K562 (cell line): ENCODE measurements around the gene PLSCR5. TPM values are rescaled to one million over a fixed set of nuclear protein-coding genes. Genes with fewer than 3 reads are reported as not detected.

Source experiments
- BRD4 ChIP-seq: fragments of 200-600 bp; sonication (generic); IDR thresholded peaks from 2 replicates; pipeline ENCODE4 v1.6.1; 2017; ENCODE audit warnings: inconsistent platforms
- RAD21 ChIP-seq, 2 experiments: fragments of 250-450 bp in 1 of 2; fragments of 450-650 bp in 1 of 2; sonication (Bioruptor Pico) in 1 of 2; formaldehyde crosslinking in 1 of 2; IDR thresholded peaks in 1 of 2; conservative IDR thresholded peaks in 1 of 2; 2 replicates each; pipeline versions ENCODE4 v1.4.0 to v1.8.0; 2020 to 2022; ENCODE audit warnings: mild to moderate bottlenecking in 2 of 2, moderate library complexity in 1 of 2
- REST ChIP-seq, 2 experiments: fragments of 450-650 bp; formaldehyde crosslinking in 1 of 2; IDR thresholded peaks; 2 replicates each; pipeline versions ENCODE4 v1.4.0 to v1.6.1; 2014 to 2020; ENCODE audit warnings: mild to moderate bottlenecking in 2 of 2, borderline replicate concordance in 1 of 2, low read depth in 1 of 2
- SIX5 ChIP-seq, 2 experiments: IDR thresholded peaks; 2 replicates each; pipeline ENCODE4 v1.6.1; 2011; ENCODE audit warnings: low read length in 2 of 2, borderline replicate concordance in 1 of 2, low read depth in 1 of 2, mild to moderate bottlenecking in 1 of 2, moderate library complexity in 1 of 2; ENCODE audit not compliant: insufficient read depth in 1 of 2
- SNRNP70 ChIP-seq: fragments of 200-400 bp; formaldehyde crosslinking; optimal IDR thresholded peaks from 2 replicates; pipeline ENCODE3; 2017; ENCODE audit warnings: low read depth, low read length
- ZNF143 ChIP-seq: sonication (generic); formaldehyde crosslinking; IDR thresholded peaks from 2 replicates; pipeline ENCODE4 v1.9.0; 2022; ENCODE audit warnings: mild to moderate bottlenecking, missing genetic modification reagents
- ZNF277 ChIP-seq: fragments of 250-450 bp; sonication (Bioruptor Pico); IDR thresholded peaks from 2 replicates; pipeline ENCODE4 v1.8.0; 2022; ENCODE audit warnings: inconsistent platforms, mild to moderate bottlenecking, moderate library complexity, borderline replicate concordance
- polyA plus RNA-seq, 8 experiments: library from polyadenylated mRNA; depleted of rRNA in 4 of 8; stranded (reverse) in 5 of 8; unstranded in 3 of 8; fragments of >200 nt; fragmentation: Nextera tagmentation in 2 of 8; fragmentation: Illumina TruSeq in 1 of 8; extraction: Ambion mirVana in 2 of 8; extraction: Trizol in 1 of 8; gene quantifications; 2 replicates each; pipeline versions ENCODE4 v1.2.1 to v1.2.3, GENCODE V29; 2011 to 2014; ENCODE audit warnings: inconsistent platforms in 1 of 8, missing spikeins in 1 of 8
- total RNA-seq, 7 experiments: library from RNA; depleted of rRNA in 6 of 7; stranded (reverse); fragments of >200 nt in 6 of 7; fragmentation: Illumina TruSeq in 2 of 7; extraction: Trizol in 2 of 7; gene quantifications; 2 replicates each; pipeline versions ENCODE4 v1.2.1 to v1.2.3, GENCODE V29; 2011 to 2021; ENCODE audit warnings: low replicate concordance in 1 of 7
- TF ChIP-seq, protein P1 (sequence below): fragments of 250-450 bp; sonication (Bioruptor Pico); IDR thresholded peaks from 2 replicates; pipeline ENCODE4 v1.9.0; 2021; ENCODE audit warnings: mild to moderate bottlenecking

The PLSCR5 gene
- total and polyA plus RNA-seq, 9 of the 15 experiments (the other 6 are each of a cell fraction or from before 2014, with no cell fraction given), result not detected

DNA sequence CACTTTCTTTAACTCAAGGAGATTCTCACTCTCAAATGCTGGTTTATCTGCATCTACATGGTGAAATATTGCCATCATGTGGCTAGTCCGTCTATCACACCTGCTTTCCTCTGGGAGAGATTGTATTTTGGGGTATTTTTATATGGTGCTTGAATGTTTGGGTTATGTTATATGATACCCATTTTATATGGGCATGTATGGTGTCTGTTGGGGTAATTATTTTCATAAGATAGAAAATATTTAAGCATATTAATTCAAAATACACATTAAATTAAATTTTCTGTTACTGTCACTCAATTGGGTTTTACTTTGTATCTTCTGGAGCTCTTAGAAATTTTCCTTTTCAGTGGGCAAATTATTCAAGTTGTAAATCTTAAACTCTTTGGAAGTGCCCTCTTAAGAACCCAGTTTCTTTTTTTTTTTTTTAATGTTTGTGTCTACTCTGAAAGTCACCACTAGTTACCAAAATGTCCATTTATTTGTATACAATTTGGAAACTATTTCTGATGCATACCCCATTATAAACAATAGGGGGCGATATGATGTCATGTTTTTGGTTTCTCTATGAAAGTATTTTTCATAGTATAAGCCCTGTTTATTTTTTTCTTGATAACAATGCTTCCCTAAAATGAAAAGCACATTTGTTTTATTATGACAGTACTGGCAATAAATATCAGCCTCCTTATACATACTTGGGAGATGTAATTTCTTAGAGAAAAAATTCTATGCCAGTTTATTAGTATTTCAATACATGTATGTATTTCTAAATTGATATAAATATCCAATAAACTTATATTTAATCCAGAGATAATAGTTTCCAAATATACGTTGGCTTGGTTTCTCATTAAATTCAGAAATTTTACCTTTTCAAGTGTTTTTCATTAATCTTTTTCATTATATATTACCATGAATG, 36.1 kb upstream of the PLSCR5 start (continued):
- no peak for TF ChIP-seq SIX5 (IDR thresholded peaks at IDR 0.05; ENCODE audit: borderline replicate concordance in 1 of 2, insufficient read depth in 1 of 2, low read depth in 1 of 2, low read length in 2 of 2)
- TF ChIP-seq BRD4, result no peak
- no peak for TF ChIP-seq SNRNP70
- no peak for TF ChIP-seq ZNF143 (CRISPR knock-in tag)
- peak; percentile 37 to 71 for TF ChIP-seq RAD21 (CRISPR knock-in tag; conservative IDR thresholded peaks at IDR 0.05 in 1 of 2, IDR thresholded peaks at IDR 0.05 in 1 of 2)
- no peak for TF ChIP-seq ZNF277
- TF ChIP-seq REST (IDR thresholded peaks at IDR 0.05; ENCODE audit: borderline replicate concordance), result 0 out of 2 replicates have a peak, but pooled peaks have one; percentile 9
- no peak for TF ChIP-seq REST (CRISPR knock-in tag; IDR thresholded peaks at IDR 0.05; ENCODE audit: low read depth)
- TF ChIP-seq, protein P1, sequence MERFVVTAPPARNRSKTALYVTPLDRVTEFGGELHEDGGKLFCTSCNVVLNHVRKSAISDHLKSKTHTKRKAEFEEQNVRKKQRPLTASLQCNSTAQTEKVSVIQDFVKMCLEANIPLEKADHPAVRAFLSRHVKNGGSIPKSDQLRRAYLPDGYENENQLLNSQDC (CRISPR knock-in tag), result no peak
